ENCODE data around the gene OPCML.
"Not testable (repeated sequence)": the region's sequence is repeated elsewhere in the genome, so short reads cannot be mapped to it uniquely, and the experiment has no call there.

OPCML gene

DNA sequence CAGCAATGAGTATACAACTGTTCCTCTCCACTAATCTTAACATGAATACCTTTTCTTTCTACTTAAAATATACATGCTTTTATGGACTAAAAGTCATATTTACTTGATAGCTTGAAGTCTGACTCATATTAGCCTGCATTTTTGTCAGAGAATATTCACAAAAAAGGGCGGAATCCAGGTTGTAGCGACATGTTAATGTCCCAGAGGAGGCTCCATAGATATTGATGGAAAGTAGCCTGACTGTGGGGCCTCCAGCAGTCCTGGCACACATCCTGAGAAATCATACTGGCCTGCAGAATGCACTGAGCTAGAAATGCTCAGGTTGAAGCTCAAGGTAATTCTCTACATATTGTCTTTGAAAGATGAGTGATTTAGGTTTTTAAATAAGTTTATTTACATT, 1110.7 kb downstream of the OPCML start:
- no peak for DNase-seq (ENCODE audit: low read depth in 1 of 2, low spot score in 1 of 2)

DNA sequence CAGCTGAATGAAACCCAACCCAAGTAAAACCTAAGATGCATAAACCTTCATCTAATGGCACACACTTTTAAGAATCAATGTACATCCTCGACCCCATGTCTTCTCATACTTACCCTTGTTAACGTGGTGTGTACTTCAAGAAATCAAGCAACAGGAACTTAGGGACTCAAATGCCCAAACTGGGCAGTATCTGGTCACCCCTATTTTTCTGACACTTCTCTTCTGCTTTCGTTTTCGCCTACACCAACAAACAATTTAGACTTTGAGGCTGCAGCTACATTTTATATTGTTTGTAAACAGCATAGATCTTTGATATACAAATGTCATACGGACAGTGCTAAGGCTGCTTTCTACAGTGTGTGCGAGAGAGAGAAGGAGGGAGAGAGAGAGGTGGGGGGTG, 1117.8 kb downstream of the OPCML start:
- no peak for DNase-seq (ENCODE audit: low read depth in 1 of 2, low spot score in 1 of 2)

DNA sequence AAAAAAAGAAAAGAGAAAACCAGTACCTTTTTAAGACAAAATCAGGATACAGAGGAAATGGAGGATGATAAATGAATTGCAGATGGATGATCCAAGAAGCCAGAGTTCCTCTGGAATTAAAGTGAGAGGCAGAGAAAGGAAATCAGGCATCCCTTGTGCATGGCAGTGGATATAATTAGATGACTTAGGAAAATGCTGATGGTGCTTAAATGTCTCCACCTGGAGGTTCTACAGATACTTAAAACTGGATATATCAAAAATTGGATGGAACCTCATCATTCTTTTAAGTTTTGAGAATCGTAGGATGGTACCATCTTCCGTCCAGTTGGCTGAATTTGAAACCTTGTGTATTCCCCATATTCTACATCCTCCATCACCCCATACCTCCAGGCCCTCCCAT, 1121.9 kb downstream of the OPCML start:
- no peak for DNase-seq (ENCODE audit: low read depth in 1 of 2, low spot score in 1 of 2)

DNA sequence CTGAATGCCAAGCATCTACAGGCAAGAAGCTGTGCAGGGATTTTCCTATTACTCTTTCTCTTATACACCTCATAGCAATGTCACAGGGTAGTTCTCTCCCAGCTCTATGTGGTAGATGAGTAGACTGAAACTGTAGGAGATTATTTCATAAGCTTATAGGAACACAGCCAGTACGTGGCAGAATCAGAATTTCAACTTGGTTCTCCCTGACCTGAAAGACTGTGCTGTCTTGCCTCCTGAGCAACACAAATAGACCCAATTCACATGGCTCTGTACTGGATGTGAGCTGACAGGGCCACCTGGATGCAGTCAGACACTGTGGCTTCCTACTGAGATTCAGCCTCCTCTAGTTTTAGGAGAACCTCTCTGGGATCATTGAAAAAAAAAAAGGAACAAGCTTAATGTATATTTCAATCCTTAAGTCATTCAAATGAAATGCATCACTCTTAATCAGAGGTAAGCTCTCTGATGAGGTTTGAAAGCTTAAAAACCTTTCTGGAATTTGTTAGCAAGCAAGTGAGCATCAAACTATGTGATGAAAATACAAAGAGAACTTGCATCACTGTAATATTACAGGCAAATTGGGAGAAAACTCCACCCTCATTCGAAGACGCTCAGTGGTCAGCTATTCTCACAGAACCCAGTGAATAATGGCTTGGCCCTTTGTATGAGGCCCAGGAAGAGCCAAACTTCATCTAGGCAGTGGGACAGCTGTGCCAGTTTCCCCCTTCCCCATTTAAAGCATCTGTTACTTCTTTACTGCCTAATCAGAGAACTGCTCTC, 1122.5 kb downstream of the OPCML start:
- no peak for DNase-seq (ENCODE audit: low read depth in 1 of 2, low spot score in 1 of 2)

DNA sequence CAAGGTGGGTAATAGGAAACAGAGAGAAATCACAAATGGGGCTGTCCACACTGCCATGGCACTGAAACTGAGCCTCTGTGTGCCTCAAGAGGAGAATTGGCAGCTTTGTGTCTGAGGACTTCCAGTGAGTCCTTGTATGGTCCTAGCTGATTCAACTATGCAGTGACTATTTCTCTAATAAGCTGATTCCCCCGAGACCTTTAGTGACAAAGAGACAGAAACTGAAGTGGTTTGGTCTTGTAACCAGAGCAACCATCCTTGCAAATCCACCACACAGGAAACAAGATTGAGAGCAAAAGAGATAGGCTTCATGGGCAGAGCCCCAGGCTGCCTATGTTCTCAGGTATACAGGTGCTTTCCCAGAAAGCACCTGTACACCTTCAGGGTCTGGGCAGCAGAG, 1123.4 kb downstream of the OPCML start:
- no peak for DNase-seq (ENCODE audit: low read depth in 1 of 2, low spot score in 1 of 2)

DNA sequence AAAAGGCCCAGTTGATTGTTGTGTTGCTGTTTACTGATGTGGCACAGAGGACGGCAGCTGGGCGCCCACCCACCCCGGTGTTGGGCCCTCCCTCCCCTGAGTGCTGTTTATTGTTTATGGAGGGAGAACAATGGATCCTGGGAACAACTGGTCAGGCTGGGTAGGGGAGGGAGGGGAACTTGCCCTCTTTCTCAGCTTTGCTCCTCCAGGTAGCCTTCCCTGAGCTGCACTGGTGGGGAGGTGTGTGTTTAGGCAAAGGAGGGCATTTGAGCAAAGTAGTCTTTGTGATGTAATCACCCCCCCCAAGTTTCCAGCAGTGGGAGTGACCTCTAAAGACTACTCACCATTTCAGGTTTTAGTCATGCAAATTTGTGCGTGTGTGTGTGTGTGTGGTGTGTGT, 1126.6 kb downstream of the OPCML start:
- DNase-seq (ENCODE audit: low read depth in 1 of 2, low spot score in 1 of 2), result no peak

DNA sequence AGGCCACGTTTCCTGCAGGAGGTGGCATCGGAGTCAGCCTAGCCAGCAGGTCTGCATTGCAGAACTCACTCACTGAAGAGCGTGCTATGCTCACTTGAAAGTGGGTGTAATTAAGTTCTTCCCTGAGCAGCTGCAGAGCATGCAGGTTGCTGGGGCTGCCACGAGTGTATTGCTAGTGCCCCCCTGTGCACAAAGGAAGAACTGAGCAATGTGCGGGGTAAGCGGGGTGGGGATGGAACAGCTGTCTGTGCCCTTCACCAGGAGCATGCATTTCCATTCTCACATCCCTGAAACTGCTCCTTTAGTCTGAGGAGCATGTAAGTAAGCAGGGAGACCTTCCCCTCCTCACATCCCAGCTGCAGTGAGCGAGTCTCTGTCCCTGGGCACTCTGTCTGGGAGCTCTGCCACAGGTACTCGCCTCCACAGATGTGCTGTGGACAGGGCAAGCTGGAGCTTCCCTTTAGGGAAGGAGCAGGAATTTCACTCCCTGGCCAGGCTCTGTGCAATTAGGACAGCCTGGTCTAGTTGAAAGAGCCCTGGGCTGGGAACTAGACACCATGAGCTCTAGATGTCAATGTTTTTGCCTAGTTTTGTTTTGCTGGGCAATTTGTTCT, 1130.1 kb downstream of the OPCML start:
- no peak for DNase-seq (ENCODE audit: low read depth in 1 of 2, low spot score in 1 of 2)

DNA sequence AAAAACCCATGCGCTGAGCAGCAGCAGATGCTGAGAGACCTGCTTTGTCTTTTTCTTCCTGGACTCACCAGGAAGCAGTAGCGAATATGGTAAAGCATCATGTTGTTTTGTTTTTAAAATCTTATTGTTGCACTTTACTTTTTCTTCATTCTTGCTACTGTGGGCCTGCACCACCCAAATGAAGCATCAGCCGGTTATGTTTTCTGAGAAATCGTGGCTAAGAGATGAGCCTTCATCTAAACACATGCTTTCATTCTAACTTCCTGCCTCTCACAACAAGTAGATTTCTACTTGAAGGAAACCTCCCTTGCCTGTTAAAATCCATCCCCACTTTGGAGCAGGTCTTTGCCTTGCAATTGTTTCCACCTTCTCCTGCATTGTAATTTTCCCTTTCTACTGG, 1136.0 kb downstream of the OPCML start:
- no peak for DNase-seq (ENCODE audit: low read depth in 1 of 2, low spot score in 1 of 2)

DNA sequence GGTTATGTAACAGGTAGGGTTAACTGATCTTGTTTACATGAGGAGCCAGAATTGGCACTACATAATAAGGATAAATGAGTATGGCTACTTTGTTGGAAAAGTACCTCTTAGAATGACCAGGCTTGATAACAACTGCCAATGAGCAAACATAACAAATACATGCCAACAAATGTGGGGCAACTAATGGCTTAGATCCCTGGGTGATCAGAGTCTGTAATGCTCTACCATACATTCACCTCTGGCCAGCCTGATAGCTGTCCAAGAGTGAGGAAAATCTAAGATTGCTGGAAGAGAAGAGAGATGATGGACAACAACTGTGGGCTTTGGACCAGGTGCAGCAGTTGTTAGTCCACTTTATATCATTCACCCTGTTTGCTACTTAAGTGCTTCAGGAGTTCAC, 1136.9 kb downstream of the OPCML start:
- no peak for DNase-seq (ENCODE audit: low read depth in 1 of 2, low spot score in 1 of 2)

DNA sequence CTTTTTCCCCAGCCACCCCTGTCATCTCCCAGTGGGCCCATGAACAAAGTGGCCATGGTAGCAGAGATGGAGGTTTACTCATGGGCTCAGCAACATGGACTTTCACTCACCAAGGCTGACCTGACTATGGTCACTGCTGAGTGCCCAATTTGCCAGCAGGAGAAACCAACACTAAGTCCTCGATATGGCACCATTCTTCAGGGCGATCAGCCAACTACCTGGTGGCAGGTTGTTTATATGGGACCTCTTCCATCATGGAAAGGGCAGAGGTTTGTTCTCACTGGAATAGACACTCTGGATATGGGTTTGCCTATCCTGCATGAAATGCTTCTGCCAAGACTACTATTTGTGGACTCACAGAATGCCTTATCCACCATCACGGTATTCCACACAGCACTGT, 1152.8 kb downstream of the OPCML start:
- no peak for DNase-seq (ENCODE audit: low read depth in 1 of 2, low spot score in 1 of 2)

DNA sequence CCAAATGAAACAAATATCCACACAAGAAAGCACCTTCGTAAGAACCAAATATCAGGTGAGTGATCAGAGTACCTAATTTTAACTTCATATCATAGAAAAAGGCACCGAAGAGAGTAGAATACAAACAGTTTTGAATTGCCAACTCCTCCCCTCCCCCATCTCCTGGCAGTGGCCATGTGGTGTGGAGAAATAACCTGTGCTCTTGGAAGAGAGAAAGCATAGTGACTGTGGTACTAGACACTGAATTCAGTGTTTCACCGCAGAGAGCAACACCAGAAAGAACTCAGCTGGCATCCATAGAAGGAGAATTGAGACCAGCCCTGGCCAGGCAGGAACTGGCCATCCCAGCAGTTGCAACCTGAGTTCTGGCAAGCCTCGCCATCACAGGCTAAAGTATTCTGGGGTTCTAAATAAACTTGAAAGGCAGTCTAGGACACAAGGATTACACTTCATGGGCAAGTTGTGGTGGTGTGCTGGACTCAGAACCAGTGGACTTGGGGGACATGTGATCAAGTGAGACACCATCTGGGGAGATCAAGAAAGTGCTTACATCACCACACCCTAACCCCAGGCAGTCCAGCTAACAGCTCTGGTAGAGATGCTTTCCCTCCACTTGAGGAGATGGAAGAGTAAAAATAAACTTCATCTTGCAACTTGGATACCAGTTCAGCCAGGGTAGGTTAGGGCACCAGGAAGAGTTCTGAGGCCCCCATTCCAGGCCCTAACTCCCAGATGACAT, 1158.7 kb downstream of the OPCML start:
- DNase-seq (ENCODE audit: low read depth in 1 of 2, low spot score in 1 of 2), result no peak

DNA sequence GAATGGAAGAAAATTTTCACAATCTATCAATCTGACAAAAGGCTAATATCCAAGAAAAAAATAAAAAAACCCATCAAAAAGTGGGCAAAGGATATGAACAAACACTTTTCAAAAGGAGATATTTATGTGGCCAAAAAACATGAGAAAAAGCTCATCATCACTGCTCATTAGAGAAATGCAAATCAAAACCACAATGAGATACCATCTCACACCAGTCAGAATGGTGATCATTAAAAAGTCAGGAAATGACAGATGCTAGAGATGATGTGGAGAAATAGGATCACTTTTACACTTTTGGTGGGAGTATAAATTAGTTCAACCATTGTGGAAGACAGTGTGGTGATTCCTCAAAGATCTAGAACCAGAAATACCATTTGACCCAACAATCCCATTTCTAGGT, 1162.2 kb downstream of the OPCML start:
- DNase-seq (ENCODE audit: low read depth in 1 of 2, low spot score in 1 of 2), result not testable (repeated sequence)

DNA sequence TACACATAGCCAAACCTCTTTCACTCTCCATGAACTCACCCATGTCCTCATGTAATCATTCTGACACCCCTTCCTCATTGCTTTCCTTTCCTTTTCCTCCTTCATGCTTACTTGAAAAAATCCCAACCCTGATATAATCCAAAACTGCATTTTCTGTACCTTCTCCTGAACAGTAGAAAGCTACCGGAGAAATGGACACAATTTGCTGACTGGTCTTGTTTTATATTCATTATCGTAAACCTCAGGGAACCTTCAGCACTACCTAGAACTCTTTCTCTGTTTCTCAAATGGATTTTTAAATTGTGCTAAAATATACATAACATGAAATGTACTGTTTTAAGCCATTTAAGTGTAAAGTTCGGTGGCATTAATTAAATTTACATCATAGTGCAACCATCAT, 1165.0 kb downstream of the OPCML start:
- no peak for DNase-seq (ENCODE audit: low read depth in 1 of 2, low spot score in 1 of 2)

DNA sequence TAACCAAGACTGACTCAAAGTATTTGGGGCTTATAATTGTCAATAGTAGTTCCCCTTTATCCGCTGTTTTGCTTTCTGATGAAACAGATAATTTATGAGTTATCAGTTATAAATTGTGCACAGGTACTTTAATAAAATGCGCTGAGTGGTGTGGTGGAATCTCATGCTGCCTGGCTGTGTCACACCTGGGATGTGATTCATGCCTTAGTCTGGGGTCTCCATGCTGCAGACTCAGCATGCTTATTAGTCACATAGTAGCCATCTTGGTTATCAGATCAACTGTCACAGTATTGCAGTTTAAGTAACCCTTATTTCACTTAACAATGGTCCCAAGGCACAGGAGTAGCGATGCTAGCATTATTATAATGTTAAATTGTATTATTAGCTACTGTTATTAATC, 1166.7 kb downstream of the OPCML start:
- no peak for DNase-seq (ENCODE audit: low read depth in 1 of 2, low spot score in 1 of 2)

Measured in activated CD4-positive, alpha-beta T cell treated with anti-CD3 and anti-CD28 coated beads, Interleukin-2, amount 50 U/mL, for 24 hours (primary cell).